ENCODE results near the gene NFAM1. TPM values are rescaled to one million over a fixed set of nuclear protein-coding genes. Genes with fewer than 3 reads are reported as not detected.

The NFAM1 gene
- total RNA-seq, 2 donors from 2014 or later: 4.1 to 4.4 TPM

GRCh38 chr22:42430528-42431125 lies 1.6 kb downstream of the NFAM1 start:
- Histone ChIP-seq H3K9me3 (no peaks in the 10 kb centered on the region), H3K36me3 (no peaks in the 10 kb centered on the region), H3K27ac (no peak overlapping the region), H3K4me3 (no peak overlapping the region), H3K4me1 (ENCODE audit: control insufficient read depth in 1 of 2, low read depth in 2 of 2) (peaks cover 0 to 9% of the 10 kb centered on the region in 2 donors), H3K27me3 (replicated peaks; ENCODE audit: insufficient read depth) (no peaks in the 10 kb centered on the region)
- ATAC-seq (ENCODE audit: insufficient number of reproducible peaks, low FRiP score, low read depth): no peak
- TF ChIP-seq, protein P1, sequence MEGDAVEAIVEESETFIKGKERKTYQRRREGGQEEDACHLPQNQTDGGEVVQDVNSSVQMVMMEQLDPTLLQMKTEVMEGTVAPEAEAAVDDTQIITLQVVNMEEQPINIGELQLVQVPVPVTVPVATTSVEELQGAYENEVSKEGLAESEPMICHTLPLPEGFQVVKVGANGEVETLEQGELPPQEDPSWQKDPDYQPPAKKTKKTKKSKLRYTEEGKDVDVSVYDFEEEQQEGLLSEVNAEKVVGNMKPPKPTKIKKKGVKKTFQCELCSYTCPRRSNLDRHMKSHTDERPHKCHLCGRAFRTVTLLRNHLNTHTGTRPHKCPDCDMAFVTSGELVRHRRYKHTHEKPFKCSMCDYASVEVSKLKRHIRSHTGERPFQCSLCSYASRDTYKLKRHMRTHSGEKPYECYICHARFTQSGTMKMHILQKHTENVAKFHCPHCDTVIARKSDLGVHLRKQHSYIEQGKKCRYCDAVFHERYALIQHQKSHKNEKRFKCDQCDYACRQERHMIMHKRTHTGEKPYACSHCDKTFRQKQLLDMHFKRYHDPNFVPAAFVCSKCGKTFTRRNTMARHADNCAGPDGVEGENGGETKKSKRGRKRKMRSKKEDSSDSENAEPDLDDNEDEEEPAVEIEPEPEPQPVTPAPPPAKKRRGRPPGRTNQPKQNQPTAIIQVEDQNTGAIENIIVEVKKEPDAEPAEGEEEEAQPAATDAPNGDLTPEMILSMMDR (IDR thresholded peaks at IDR 0.05): no peak
- no peak for DNase-seq (ENCODE audit: low spot score)

GRCh38 chr22:42428760-42429159 lies 3.4 kb downstream of the NFAM1 start:
- Histone ChIP-seq H3K36me3 (no peaks in the 10 kb centered on the region), H3K4me1 (ENCODE audit: control insufficient read depth in 1 of 2, low read depth in 2 of 2) (peaks cover 0 to 9% of the 10 kb centered on the region in 2 donors), H3K9me3 (no peaks in the 10 kb centered on the region), H3K27me3 (replicated peaks; ENCODE audit: insufficient read depth) (no peaks in the 10 kb centered on the region), H3K27ac (no peak overlapping the region), H3K4me3 (no peak overlapping the region)
- DNase-seq (ENCODE audit: low spot score): no peak
- TF ChIP-seq, protein P1 (IDR thresholded peaks at IDR 0.05): no peak
- ATAC-seq (ENCODE audit: insufficient number of reproducible peaks, low FRiP score, low read depth): no peak

- ATAC-seq (ENCODE audit: insufficient number of reproducible peaks, low FRiP score, low read depth): no peak
- H3K4me1 ChIP-seq (ENCODE audit: control insufficient read depth in 1 of 2, low read depth in 2 of 2): peaks cover 0 to 9% of the 10 kb centered on the region in 2 donors
- no peak for DNase-seq (ENCODE audit: low spot score)
- TF ChIP-seq, protein P1 (IDR thresholded peaks at IDR 0.05): no peak
- H3K36me3 ChIP-seq: no peaks in the 10 kb centered on the region
- no peak overlapping the region for H3K4me3 ChIP-seq
- H3K27me3 ChIP-seq (replicated peaks; ENCODE audit: insufficient read depth): no peaks in the 10 kb centered on the region
- H3K27ac ChIP-seq: no peak overlapping the region
- H3K9me3 ChIP-seq: no peaks in the 10 kb centered on the region
Observed at GRCh38 chr22:42428025-42428424, 4.2 kb downstream of the NFAM1 start.

GRCh38 chr22:42427167-42427566 lies 5.0 kb downstream of the NFAM1 start:
- no peak for DNase-seq (ENCODE audit: low spot score)
- no peak for ATAC-seq (ENCODE audit: insufficient number of reproducible peaks, low FRiP score, low read depth)
- no peaks in the 10 kb centered on the region for H3K36me3 ChIP-seq
- H3K4me3 ChIP-seq: no peak overlapping the region
- no peaks in the 10 kb centered on the region for H3K27me3 ChIP-seq (replicated peaks; ENCODE audit: insufficient read depth)
- H3K4me1 ChIP-seq (ENCODE audit: control insufficient read depth in 1 of 2, low read depth in 2 of 2): peaks cover 0 to 6% of the 10 kb centered on the region in 2 donors
- TF ChIP-seq, protein P1 (IDR thresholded peaks at IDR 0.05): no peak
- H3K27ac ChIP-seq: no peak overlapping the region
- no peaks in the 10 kb centered on the region for H3K9me3 ChIP-seq

DNA sequence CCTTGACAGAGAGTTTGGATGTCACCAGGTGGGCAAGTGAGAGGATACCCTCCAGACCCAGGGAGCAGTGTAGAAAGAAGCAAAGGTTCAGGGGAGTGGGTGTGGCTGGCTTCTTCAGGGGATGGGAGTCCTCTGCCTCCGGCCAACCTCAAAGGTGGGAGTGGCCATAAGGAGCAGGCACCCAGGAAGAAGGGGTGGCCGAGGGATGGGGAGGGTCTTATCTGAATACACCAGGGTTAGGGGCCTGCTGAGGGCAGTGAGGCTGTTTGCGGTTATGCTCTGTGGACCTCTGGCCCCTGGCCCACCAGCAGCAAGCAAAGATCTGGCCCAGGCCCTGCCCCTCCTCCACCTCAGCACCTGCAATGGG lies 6.2 kb downstream of the NFAM1 start:
- Histone ChIP-seq H3K27ac (no peak overlapping the region), H3K9me3 (no peaks in the 10 kb centered on the region)
- TF ChIP-seq, protein P1 (IDR thresholded peaks at IDR 0.05): no peak

More for the DNA sequence above, 6.2 kb downstream of the NFAM1 start:
- Histone ChIP-seq H3K4me3 (no peak overlapping the region), H3K36me3 (no peaks in the 10 kb centered on the region), H3K4me1 (ENCODE audit: control insufficient read depth in 1 of 2, low read depth in 2 of 2) (no peaks in the 10 kb centered on the region), H3K27me3 (replicated peaks; ENCODE audit: insufficient read depth) (no peaks in the 10 kb centered on the region)
- ATAC-seq (ENCODE audit: insufficient number of reproducible peaks, low FRiP score, low read depth) (no peak), DNase-seq (ENCODE audit: low spot score) (no peak)

Measured in thoracic aorta (tissue), 2 donors.